Measurements from ENCODE around the gene COP1. TPM values are rescaled to one million over a fixed set of nuclear protein-coding genes. Genes with fewer than 3 reads are reported as not detected.

Gene COP1
- total and polyA plus RNA-seq, 10 donors: 46.7 to 110 (median 66.0) TPM

- Histone ChIP-seq H3K9me3 (no peaks in the 10 kb centered on the region), H3K36me3 (no peaks in the 10 kb centered on the region), H3K27ac (peak overlapping the region in 7 of 8 donors; percentile 34 to 87 (median 64)), H3K4me3 (peak overlapping the region in 1 of 8 donors; percentile 34), H3K27me3 (replicated peaks in 1 of 7) (no peaks in the 10 kb centered on the region), H3K4me1 (peaks cover 0 to 40% (median 14%) of the 10 kb centered on the region in 6 donors)
- DNase-seq: no peak
- intact Hi-C loops (cut with DNase I; ENCODE audit: low total_unique reads): no loop called here
- no peak for TF ChIP-seq POLR2A (IDR thresholded peaks at IDR 0.05)
- no peak for TF ChIP-seq POLR2AphosphoS5 (IDR thresholded peaks at IDR 0.05)
- TF ChIP-seq CTCF (IDR thresholded peaks at IDR 0.05 in 8 of 11, conservative IDR thresholded peaks at IDR 0.05 in 3 of 11): no peak
- WGBS, 5 donors: 87 to 97% (median 94%) methylated on average over 1 of the region's 1 CpG
These were observed 4.5 kb upstream of the COP1 start for GRCh38 chr1:176211396-176212165.

GRCh38 chr1:176208034-176208433 is 948 bp upstream of the COP1 start:
- TF ChIP-seq POLR2A (IDR thresholded peaks at IDR 0.05) (no peak), POLR2AphosphoS5 (IDR thresholded peaks at IDR 0.05) (no peak), CTCF (IDR thresholded peaks at IDR 0.05 in 8 of 11, conservative IDR thresholded peaks at IDR 0.05 in 3 of 11) (no peak)
- peak overlapping the region; percentile 94 to 100 (median 97) for H3K27ac ChIP-seq
- no peaks in the 10 kb centered on the region for H3K36me3 ChIP-seq
- no peaks in the 10 kb centered on the region for H3K9me3 ChIP-seq
- peak; percentile 82 for DNase-seq
- peak overlapping the region; percentile 65 to 95 (median 84) for H3K4me3 ChIP-seq
- H3K27me3 ChIP-seq (replicated peaks in 1 of 7): no peaks in the 10 kb centered on the region
- WGBS, 5 donors: 41 to 63% (median 46%) methylated on average over 9 of the region's 9 CpGs
- peaks cover 24 to 72% (median 45%) of the 10 kb centered on the region in 6 donors for H3K4me1 ChIP-seq
- intact Hi-C loops (cut with DNase I; ENCODE audit: low total_unique reads): no loop called here

- peak; percentile 95 for DNase-seq
- intact Hi-C loops (cut with DNase I; ENCODE audit: low total_unique reads): no loop called here
- H3K4me3 ChIP-seq: peak overlapping the region; percentile 65 to 95 (median 84)
- H3K4me1 ChIP-seq: peaks cover 31 to 78% (median 57%) of the 10 kb centered on the region in 6 donors
- TF ChIP-seq CTCF (IDR thresholded peaks at IDR 0.05 in 8 of 11, conservative IDR thresholded peaks at IDR 0.05 in 3 of 11) (no peak), POLR2AphosphoS5 (IDR thresholded peaks at IDR 0.05) (no peak), POLR2A (IDR thresholded peaks at IDR 0.05) (no peak)
- H3K27ac ChIP-seq: peak overlapping the region; percentile 94 to 100 (median 97)
- H3K27me3 ChIP-seq (replicated peaks in 1 of 7): no peaks in the 10 kb centered on the region
- H3K9me3 ChIP-seq: no peaks in the 10 kb centered on the region
- 0 to 2% (median 1%) methylated on average over 32 to 58 of the region's 58 CpGs for WGBS, 5 donors
- no peaks in the 10 kb centered on the region for H3K36me3 ChIP-seq
These were observed 803 bp downstream of the COP1 start for GRCh38 chr1:176206006-176206960.

All from spleen (tissue), 11 donors.